K562 (cell line): ENCODE data around the gene PCF11.

ENCODE experiments used
- ESRRA ChIP-seq: fragments of 450-650 bp; IDR thresholded peaks from 2 replicates; pipeline ENCODE4 v1.6.1; 2014; ENCODE audit warnings: low read depth, mild to moderate bottlenecking, moderate library complexity, borderline replicate concordance
- SMAD3 ChIP-seq: fragments of 450-650 bp; formaldehyde crosslinking; conservative IDR thresholded peaks from 2 replicates; pipeline ENCODE4 v1.4.0; 2020; ENCODE audit warnings: mild to moderate bottlenecking
- SREBF1 ChIP-seq: fragments of 150-350 bp; IDR thresholded peaks from 2 replicates; pipeline ENCODE4 v1.6.1; 2014; ENCODE audit warnings: antibody characterized with exemption, low read depth, low read length, borderline replicate concordance
- ZBTB11 ChIP-seq, 3 experiments: fragments of 200-800 bp in 1 of 3; fragments of 250-450 bp in 1 of 3; fragments of 450-650 bp in 1 of 3; sonication (Bioruptor Pico) in 1 of 3; sonication (Bioruptor generic) in 1 of 3; formaldehyde crosslinking in 1 of 3; IDR thresholded peaks; 2 replicates each; pipeline versions ENCODE4 v1.6.1 to v1.8.0; 2016 to 2022; ENCODE audit warnings: mild to moderate bottlenecking in 2 of 3, missing genetic modification characterization in 2 of 3, missing compliant biosample characterization in 1 of 3, moderate library complexity in 1 of 3

DNA sequence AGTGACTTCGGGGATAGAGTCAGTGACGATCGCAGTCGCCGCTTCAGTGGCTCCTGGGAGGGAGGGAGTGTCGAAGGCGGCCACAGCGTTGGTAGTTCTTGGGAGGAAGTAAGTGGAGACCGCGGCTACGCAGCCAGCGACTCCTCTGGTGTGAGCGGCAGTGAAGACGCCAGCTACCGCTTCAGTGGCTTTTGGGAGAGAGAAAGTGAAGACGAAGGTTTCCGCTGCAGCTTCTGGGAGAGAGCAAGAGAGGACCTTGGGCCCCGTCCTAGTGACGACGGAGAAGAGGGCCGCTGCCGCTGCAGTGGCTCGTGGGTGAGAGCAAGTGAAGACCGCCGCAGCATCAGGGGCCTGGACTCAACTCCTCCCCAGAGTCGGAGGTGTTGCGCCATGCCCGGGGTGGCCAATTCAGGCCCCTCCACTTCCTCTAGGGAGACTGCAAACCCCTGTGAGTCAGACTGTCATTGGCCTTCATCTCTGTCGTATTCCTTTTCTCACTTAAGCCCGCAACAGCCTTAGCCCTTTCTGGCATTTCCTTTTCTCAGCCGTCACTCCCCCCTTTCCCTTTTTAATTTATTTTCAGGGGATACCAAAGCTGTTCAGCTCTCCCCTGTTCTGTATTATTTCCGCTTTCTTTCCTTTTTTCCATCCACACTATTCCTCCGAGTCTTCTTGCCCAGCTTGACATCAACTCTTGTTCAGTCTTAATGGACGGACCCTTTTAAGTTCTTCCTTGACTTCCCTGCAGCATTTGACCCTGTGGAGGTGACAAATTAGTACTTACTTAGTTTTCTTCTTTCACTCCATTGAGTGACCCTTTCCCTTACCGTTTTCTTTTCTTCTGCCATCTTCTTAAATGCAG, 37.6 kb downstream of the PCF11 start:
- TF ChIP-seq ZBTB11 (CRISPR knock-in tag; IDR thresholded peaks at IDR 0.05) (no peak; a peak in 1 of 6 replicates), ESRRA (no peak), SREBF1 (no peak), SMAD3 (no peak)
